ENCODE results near the gene LRMDA.

The LRMDA gene

DNA sequence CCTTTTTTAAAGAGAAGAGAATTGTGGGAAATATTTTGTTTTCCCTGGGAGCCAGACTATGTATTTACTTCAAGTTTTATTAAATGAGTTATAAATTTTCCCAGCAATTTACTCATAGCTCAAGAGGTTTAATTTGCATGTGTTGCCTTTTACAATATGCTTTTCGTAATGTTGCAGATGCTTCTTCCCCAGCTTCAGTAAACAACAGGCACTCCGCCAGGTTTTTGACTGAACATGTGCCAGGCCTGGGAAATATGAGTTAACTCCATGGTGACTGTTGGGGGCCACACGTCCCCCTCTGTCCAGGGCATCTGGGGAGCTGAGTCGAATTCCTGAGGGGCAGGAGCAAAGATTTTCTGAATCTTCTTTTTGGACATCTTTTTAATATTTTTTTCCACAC lies 545.7 kb downstream of the LRMDA start:
- no peak for DNase-seq

DNA sequence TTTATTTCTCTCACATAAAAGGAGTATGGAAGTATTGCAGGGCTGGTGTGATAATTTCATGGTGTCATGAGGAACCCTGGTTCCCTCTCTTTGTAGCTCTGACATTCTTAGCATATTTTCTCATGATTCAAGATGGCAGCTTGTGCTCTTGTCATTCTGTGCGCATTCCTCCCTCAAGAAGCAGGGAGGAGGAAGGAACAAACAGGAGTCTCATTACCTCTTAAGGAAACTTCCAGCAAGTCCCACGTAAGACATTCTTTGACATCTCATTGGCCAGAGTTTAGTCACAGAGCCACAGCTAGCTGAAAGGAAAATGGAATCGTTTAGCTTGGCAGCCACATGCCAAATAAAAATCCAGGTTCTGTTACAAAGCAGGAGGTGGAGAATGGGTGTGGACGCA lies 546.8 kb downstream of the LRMDA start:
- DNase-seq, result no peak

DNA sequence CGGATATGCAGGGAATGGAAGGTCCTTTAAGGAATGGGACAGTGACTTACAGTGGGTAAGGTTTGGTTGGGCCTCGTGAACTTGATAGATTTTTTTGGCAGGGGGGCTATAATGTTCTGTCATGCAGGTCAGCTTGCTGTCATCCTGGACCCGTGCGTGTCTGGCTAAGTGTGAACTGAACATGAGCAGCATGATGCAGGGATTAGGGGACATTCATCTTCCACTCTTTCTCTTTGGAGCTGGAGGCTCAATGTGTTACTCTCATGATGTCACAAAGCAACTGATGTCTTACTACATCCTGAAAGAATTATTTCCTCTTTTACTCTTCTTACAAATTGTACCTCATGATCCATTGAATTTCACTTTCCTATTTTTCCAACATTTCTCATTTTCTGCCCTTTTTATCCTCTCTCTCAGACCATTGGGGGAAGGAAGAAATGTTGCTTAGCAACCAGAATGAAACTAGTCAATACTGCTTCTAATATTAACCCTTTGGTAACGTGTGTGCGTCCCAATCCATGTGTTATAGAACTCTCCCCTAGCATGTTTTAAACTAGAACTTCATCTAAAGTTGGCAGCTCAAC lies 549.1 kb downstream of the LRMDA start:
- DNase-seq, result no peak

DNA sequence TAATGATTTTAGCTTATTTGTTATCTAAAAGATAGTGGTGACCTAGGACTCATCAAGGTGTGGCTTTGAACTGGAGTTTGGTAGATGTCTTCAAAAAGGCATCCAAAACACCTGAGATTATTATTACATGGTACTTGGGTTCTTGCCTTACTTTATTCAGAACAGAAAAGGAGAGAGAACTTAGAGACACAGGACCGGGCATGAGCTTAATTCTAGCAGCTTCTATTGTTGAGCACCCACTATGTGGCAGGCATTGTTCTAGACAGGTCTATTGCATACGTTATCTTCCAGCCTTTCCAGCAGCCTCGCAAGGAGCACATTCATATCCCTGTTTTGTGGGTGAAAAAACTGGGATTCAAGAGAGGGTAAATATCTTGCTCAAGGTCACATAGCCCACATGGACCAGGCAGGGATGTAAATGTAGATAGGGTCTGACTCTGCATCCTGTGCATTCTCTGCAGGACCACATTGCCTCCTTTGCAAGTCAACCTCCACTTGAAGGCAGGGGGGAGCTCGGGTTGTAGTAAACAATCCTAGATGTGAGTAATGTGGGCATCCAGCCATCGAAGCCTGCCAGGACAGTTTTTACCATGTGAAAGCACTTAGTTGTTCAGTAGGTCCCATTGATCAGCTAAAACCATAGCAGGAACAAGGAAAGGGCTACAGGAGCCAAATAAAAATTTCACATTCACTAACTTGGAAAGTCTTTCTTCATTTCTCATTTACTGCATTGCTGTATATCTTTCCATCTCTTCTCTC lies 551.4 kb downstream of the LRMDA start:
- DNase-seq, result no peak

DNA sequence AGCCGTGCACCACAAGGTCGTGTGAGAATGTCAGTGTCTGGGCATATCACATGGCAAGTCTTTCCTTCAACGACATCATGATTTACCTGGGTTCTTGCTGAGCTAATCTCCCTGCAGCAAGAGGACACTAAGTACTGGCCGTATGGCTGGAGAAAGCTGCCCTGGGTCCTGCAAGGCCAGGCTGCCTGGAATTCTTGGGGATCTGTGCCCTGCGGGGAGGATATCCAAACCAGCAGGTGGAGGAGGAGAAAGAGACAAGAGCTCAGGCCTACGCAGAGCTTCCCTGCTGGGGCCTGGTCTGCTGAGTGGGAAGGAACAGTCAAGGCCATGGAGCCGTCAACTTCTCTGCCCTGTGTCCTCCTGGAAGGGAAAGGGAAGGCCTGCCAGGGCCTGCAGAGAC lies 552.6 kb downstream of the LRMDA start:
- no peak for DNase-seq

DNA sequence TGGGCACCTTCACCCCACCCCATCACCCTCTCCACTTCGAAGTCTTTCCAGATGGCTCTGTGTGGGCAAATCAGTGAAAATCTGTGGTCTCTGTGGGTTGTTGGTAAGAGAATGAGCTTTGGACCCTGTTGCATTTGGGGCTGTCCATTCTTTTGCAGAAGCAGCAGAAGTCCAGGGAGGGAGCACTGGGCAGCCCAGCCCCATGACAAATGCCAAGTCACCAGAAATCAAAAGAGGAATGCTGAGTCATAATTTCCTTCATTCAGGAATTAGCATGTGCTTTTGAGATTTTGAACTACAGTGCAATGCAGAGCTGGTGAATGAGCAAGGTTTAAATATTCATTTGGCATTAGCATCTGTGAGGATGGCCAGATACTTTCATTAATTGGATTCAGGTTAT lies 556.2 kb downstream of the LRMDA start:
- no peak for DNase-seq

DNA sequence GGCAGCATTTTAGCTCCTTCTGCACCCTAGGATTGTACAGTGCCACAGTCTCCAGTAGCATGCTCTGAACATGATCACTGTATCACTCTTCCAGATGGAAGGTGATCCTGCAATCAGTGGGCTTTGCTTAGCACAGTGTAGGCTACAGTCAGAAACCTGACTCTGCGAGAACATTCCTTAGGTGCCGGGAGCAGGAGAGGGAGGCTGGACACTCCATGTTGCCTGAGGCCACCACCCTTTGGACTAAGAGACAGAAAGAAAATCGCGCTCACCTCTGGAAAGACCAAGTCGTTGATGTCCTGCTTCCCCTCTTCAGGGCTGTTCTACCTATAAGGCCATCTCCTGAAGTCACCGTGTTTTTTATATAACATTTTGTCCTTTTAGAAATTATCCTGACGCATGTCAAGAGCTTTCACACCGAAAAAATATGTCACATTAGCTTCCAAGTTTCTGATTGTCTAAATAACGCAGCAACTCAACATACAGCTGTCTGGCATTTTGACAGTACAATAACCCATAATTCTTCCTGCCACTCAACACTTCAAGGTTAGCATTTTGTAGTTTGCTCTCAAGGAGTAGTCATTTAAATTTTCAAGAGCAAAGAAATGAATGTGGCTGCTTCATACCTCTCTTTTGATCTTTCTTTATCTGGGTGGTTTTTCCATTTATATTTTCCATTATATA lies 563.1 kb downstream of the LRMDA start:
- DNase-seq, result no peak

DNA sequence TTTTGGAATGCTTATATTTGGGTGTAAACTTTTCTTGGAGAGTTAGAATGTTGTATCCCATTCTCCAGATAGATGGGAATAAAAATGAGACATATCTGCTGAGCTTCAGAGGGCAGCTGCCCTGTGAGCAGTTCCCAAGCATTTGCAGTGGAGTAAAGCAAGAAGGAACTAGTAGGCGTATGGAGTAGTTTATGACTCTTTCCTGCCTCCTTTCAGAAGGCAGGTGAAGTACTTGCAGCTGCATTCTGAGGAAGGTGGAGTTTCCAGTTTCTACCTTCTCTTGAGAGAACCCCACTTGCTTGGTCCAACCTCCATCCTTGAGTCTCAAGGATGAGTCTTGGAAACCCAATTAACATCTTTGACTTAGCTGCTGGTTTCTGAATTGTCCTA lies 563.6 kb downstream of the LRMDA start:
- no peak for DNase-seq

DNA sequence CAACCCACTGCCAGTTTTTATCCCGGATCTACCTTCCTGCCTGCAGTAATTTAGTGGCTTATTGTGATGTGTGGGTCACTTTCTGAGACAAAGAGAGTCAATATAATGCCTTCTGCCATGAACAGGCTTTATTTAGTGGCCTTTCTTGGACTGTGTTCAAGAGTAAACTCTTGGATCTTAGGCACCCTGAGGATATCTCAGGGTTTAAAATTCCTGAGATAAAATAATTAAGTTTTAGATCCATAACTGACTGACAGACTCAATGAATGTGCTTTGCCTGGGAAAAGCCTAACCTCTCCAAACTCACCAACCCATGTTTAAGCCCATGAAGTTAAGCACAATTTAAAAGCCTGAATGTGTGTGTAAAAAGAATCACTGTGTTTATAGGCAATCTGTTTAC lies 564.3 kb downstream of the LRMDA start:
- DNase-seq, result no peak

DNA sequence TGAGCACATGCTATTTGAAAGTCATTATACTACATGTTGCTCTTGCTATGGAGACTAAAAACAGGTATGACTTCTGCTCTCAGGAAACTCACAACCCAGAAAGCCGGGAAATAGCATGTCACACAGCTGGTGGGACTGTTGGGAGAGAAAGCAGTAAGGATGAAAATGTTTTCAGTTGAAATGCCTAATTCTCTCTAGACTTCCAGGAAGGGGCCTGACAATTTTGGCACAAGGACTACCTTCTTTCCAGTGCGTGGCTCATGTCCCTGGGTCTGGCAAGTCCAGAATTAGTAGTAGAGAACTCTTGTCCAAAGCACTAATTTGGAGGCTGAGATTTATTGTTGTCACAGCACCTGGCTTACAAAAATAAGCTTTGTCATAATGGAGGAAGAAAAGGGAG lies 567.6 kb downstream of the LRMDA start:
- no peak for DNase-seq

DNA sequence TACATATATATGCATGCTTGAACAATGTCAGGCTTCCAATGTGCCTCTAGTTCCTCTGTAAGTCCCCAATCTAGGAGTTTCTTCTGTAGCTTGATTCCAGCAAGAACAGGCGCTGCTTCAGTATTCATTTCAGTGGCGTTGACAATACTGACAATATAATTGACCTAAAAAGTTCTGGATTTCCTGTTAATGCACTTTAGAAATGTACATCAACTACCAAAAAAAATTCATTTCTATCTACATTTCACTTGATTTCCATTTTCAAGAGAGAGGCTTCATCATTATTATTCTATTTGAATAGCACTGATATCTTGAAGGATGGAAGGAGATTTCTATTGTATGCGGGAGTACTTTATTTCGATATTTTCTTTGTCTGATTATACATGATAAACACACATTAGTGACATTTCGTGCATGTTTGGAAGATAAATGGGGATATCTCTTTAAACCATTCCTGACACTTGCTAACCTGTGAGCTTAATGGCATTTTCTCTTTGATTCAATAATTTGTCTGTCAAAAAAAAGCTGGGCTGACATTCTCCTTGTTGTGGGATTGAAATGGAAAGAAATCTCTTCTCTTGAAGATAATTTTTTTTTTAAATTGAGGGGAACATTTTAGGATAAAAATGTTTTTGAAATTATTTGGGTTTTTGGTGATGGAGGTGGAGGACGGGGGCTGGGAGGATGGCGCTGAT lies 568.2 kb downstream of the LRMDA start:
- no peak for DNase-seq

DNA sequence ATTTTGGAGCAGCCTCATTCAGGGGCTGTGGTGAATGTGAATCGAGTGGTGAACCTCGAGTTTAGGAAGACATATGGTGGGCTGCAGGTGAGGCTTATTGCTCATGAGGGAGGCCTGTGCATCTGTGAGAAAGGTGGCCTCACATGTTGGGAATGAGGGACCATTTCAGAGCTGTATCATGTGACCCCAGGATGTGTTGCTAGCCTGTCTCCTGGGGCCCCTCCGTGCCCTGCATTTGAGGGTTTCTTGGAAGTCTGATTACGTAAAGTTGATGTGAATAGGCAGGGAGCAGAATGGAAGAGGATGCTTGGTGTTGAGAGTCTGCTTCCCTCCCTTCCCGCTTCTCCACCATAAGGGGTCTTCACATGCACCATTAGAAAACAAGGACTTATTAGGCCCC lies 569.1 kb downstream of the LRMDA start:
- no peak for DNase-seq

DNA sequence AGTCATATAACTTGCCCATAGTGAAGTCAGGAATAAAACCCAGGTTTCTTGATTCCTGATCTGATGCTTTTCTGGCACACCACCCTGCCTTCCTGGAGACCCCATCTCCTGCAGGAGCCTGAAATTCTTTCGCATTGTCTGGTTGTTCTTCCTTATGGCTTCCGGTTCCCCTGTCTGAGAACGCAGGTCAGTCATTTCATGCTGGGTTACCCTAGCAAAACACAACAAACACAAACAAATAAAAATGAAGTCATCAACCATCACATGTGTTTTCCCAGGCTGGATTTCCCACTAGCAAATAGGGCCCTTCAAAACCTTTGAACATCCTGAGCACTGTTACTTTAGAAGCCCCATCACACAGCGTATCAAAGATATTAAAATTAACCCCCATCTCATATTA lies 569.6 kb downstream of the LRMDA start:
- DNase-seq, result no peak

DNA sequence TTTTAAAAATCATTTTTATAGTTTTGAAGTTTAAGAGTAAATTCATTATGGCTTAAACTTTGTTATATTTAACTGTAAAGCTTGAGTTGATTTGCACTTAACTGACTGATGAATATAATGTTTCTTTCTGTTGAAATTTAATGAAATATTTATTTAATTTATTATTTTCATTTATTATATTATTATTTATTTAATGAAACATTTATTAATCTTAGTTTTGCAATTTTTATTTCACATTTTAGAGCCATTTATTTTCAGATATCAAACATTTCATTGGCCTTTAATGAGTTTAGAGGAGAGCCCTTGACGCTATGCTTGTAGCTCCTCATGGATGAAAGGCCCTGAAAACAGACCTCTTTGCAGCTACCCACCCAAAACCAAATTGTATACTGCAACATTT lies 570.0 kb downstream of the LRMDA start:
- DNase-seq, result no peak

DNA sequence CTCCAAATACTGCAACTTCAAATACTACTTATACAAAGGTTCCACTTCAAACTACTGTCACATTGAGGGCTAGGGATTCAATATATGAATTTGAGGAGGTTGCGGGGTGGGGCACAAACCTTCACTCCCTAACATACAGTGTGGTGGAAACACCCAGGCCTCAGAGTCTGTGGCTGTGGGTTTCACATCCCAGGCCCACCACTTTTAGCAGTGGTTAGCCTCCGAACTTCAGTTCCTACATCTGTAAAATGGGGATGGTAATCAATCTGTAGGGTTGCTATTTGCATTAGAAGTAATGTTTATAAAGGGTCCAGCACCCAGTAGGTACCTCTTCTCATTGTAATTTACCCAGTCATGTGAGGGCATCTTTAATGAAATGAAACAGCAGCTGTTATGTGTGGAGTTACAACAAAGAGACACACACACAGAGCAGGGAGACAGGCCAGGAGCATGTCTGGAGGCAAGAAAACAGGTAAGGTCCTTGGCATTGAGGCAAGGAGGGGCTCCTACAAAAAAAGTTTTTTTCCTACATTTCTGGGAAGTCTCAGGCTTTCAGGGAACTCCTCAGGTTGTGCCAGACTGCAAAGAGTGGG lies 570.9 kb downstream of the LRMDA start:
- DNase-seq, result no peak

DNA sequence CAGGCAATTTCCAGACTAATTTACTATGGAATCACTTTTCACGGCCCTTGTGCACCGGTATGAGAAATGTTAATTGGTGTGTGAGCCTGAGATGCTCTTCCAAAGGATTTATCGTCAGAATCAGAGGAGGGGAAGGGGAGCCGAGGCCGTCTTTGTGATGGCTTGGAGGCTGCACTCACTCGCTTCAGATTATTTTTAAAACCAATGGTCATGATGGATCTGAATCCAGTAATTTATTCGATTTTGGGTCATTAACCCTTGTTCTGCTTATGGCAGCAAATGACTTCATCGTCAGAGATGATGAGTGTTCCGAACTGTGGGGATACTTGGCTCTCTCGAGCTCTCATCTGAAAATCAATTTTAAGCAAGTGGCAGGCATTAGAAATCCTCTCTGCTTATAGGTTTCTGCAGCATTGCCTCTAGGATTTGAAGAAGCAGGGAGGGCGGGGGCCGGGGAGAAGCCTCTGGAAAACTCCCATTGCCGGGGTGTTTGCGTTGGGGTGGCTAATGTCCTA lies 576.3 kb downstream of the LRMDA start:
- no peak for DNase-seq

DNA sequence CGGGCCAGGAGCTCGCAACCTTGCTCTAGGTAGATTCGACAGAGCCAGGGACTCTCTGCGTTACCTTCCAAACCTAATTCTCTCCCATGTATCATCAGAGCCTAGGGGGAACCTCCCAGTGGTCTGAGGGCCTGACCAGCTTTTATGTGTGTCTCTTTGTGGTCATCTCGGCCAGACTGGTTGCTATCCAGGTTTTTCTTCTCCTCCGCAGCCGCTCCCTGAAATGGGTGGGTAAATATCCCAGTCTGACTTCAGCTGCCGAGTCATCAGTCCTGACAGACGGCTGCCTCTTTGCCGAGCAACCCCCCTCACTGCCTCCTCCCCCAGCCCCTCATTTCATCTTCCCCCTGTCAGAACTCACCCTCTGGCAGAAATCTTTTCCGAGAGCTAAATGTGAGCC lies 578.1 kb downstream of the LRMDA start:
- no peak for DNase-seq

DNA sequence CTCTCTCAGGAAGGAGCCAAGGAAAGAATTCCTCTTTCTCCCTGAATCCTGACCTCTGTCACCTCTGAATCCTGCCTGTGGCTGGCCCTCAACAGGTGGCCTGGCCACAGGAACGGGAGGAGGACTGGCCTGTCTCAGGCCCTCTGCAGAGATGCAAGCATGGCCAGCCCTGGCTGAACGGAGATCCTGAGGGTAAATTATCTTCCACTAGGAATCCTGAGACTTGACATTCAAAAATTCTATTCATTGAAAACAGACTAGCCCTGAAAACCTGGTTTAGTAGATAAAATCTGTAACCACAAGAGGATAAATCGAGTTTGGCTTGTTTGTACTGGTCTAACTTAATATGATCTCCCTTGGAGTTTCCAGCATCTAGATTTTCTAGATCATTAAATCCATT lies 579.3 kb downstream of the LRMDA start:
- DNase-seq, result no peak

DNA sequence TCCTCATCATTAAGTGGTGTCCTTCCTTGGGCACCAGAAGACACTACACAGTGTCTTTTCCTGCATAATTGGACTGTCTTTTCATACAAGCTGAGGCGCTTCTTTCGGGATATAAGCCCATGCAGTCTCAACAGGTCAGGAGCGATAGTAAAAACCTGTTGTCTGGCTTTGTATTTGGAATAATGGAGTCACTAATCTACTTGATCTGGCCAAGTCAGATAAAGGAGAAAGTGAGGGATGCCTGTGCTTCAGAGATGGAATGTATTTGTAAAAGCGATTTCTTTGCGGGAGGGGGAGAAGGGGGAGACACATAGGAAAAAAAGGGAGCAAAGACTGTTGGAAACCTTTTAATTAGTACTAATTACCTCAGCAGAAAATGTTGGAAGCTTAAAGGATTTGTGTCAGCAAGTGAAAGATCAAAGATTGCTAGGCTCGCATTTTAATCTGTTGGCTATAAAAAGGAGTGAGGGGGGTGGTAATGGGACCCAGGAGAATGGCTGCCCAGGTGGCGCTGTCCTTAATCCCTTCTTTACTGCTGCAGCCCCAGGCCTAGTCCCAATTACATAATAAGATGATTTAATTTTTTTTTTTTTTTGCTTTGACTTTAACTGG lies 581.4 kb downstream of the LRMDA start:
- no peak for DNase-seq

DNA sequence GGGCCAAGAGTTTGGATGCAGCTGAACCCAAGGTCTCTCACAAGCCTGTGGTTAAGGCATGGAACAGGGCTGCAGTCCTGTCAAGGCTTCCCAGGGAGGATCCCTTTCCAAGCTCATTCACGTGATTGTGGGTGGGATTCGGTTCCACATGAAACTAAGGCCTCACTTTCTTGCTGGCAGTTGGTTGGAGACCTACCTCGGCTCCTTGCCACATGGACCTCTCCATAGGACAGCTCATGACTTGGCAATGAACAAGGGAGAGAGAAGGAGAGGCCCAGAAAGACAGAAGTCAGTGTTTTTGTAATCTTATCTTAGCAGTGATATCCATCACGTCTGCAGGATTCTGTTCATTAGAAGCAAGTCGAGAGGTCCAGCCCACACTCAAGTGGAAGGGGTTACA lies 583.8 kb downstream of the LRMDA start:
- no peak for DNase-seq

DNA sequence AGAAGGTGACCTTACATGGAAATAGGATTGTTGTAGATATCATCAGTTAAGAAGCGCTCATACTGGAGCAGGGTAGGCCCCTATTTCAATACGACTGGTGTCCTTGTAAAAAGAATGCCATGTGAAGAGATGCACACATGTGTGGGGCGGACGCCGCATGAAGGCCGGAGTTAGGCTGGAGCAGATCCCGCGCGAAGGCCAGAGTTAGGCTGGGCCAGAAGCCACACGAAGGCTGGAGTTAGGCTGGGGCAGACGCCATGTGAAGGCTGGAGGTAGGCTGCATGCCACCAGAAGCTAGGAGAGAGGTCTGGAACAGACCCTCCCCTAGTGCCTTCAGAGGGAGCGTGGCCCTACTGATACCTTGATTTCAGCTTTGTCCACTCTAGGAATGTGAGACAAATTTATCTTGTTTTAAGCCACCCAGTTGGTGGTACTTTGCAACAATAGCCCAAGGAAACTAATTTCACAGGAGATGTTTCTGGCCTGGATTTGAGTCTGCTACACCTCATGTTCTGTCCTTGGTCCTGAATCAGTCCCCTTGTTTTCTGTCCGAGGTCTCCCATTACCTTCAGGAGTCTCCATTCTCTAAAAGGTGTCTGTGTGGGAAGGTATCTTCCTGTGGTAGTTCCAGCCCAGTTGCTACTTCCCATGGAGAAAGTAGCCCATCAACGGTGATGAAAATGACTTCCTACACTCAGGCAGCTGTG lies 585.8 kb downstream of the LRMDA start:
- no peak for DNase-seq

Measured in activated CD4-positive, alpha-beta T cell treated with anti-CD3 and anti-CD28 coated beads, Interleukin-10, Interleukin-2, amounts not matched to agents 100 ng/mL and 50 ng/mL, durations not matched to agents 16 hours and 8 hours (primary cell).